Measurements from ENCODE around the gene CST9. TPM values are rescaled to one million over a fixed set of nuclear protein-coding genes. Genes with fewer than 3 reads are reported as not detected.

Gene CST9
- polyA plus RNA-seq, 1 donor (not counting 4 experiments of a cell fraction or from before 2014, with no cell fraction given), result not detected

DNA sequence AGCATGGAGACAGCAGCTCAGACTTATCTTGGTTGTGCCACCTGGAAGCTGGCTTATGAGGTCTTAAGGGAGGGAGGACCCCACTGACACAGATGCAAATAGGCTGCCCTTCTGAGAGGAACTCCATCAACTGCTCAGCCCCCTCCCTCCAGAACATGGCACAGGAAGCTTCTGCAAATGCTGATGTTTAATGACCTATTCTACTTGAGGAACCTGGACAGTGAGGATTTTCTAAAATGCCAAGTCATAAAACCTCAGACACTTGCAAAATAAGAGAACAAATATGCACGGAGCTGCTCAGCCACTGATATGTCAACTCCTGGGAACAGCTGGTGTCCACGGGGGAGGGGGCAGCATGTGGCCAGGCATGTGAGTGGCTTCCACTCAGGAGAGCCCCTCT is 3.5 kb downstream of the CST9 start:
- no peaks in the 10 kb centered on the region for H3K27me3 ChIP-seq (ENCODE audit: control insufficient read depth, extremely low read depth, insufficient read depth, low read length)
- H3K9me1 ChIP-seq (ENCODE audit: control insufficient read depth, extremely low read depth, insufficient read depth, low read length), result no peaks in the 10 kb centered on the region
- H3K27ac ChIP-seq (ENCODE audit: control insufficient read depth, insufficient read depth, low read length), result no peak overlapping the region
- H3K4me2 ChIP-seq (ENCODE audit: control insufficient read depth, extremely low read depth, insufficient read depth, low read depth, low read length), result no peak overlapping the region
- H3K9ac ChIP-seq (ENCODE audit: control insufficient read depth, extremely low read depth, insufficient read depth, low read length), result no peak overlapping the region
- no peaks in the 10 kb centered on the region for H3K4me1 ChIP-seq (ENCODE audit: control insufficient read depth, extremely low read depth, insufficient read depth, low read length)
- TF ChIP-seq EZH2 (IDR thresholded peaks at IDR 0.05; ENCODE audit: low read length), result no peak
- TF ChIP-seq, protein P1, sequence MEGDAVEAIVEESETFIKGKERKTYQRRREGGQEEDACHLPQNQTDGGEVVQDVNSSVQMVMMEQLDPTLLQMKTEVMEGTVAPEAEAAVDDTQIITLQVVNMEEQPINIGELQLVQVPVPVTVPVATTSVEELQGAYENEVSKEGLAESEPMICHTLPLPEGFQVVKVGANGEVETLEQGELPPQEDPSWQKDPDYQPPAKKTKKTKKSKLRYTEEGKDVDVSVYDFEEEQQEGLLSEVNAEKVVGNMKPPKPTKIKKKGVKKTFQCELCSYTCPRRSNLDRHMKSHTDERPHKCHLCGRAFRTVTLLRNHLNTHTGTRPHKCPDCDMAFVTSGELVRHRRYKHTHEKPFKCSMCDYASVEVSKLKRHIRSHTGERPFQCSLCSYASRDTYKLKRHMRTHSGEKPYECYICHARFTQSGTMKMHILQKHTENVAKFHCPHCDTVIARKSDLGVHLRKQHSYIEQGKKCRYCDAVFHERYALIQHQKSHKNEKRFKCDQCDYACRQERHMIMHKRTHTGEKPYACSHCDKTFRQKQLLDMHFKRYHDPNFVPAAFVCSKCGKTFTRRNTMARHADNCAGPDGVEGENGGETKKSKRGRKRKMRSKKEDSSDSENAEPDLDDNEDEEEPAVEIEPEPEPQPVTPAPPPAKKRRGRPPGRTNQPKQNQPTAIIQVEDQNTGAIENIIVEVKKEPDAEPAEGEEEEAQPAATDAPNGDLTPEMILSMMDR (optimal IDR thresholded peaks at IDR 0.05 in 1 of 3, IDR thresholded peaks at IDR 0.05 in 1 of 3, conservative IDR thresholded peaks at IDR 0.05 in 1 of 3; ENCODE audit: extremely low read depth in 1 of 3, insufficient read depth in 2 of 3, low read length in 3 of 3), result no peak
- H3K79me2 ChIP-seq (ENCODE audit: control insufficient read depth, insufficient read depth, low read length), result no peaks in the 10 kb centered on the region
- dilution Hi-C loops (cut with MboI; ENCODE audit: extremely low pct_ligation_motif_present, low sequenced_read_pairs), result loop anchor here (25.0 kb wide), 1 partner anchor 190 kb away; the partner anchor contains the start of gene NAPB
- no peak for DNase-seq (ENCODE audit: low read depth, low spot score)
- no peak for FAIRE-seq
- H4K20me1 ChIP-seq (ENCODE audit: control insufficient read depth, extremely low read depth, insufficient read depth, low read length), result no peaks in the 10 kb centered on the region
- H3K36me3 ChIP-seq (ENCODE audit: control insufficient read depth in 2 of 2, extremely low read depth in 1 of 2, insufficient read depth in 2 of 2, low read length in 2 of 2), result no peaks in the 10 kb centered on the region
- no peak overlapping the region for H2AFZ ChIP-seq (ENCODE audit: control insufficient read depth, low read length)
- H3K9me3 ChIP-seq (ENCODE audit: control insufficient read depth, low read depth, low read length), result no peaks in the 10 kb centered on the region
- H3K4me3 ChIP-seq (ENCODE audit: control insufficient read depth in 2 of 3, extremely low read depth in 1 of 3, insufficient read depth in 2 of 3, low read depth in 1 of 3, low read length in 3 of 3), result no peak overlapping the region

DNA sequence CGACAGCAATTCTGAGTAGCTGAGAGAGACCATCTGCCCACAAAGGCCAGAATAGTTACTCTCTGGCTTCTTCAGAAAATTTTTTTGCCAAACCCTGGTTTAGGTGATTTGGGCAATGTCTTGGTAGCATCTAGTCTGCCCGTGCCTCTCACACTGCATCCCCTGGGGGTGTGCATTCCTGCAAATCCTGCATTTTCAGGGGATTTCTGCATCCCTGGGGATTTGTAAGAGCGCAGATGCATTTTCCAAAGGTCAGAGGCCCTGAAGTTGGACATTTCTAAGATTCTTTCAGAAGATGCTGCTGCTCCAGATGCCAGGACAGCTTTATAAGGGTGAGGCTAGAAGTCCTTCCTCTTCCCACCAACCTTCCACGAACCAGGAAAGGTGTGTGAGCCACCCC is 4.0 kb downstream of the CST9 start:
- H3K79me2 ChIP-seq (ENCODE audit: control insufficient read depth, insufficient read depth, low read length), result no peaks in the 10 kb centered on the region
- no peak overlapping the region for H3K4me2 ChIP-seq (ENCODE audit: control insufficient read depth, extremely low read depth, insufficient read depth, low read depth, low read length)
- no peaks in the 10 kb centered on the region for H3K4me1 ChIP-seq (ENCODE audit: control insufficient read depth, extremely low read depth, insufficient read depth, low read length)
- DNase-seq (ENCODE audit: low read depth, low spot score) (no peak), FAIRE-seq (no peak)
- no peaks in the 10 kb centered on the region for H4K20me1 ChIP-seq (ENCODE audit: control insufficient read depth, extremely low read depth, insufficient read depth, low read length)
- H3K9me3 ChIP-seq (ENCODE audit: control insufficient read depth, low read depth, low read length), result no peaks in the 10 kb centered on the region
- no peaks in the 10 kb centered on the region for H3K9me1 ChIP-seq (ENCODE audit: control insufficient read depth, extremely low read depth, insufficient read depth, low read length)
- no peak for TF ChIP-seq EZH2 (IDR thresholded peaks at IDR 0.05; ENCODE audit: low read length)
- TF ChIP-seq, protein P1 (optimal IDR thresholded peaks at IDR 0.05 in 1 of 3, IDR thresholded peaks at IDR 0.05 in 1 of 3, conservative IDR thresholded peaks at IDR 0.05 in 1 of 3; ENCODE audit: extremely low read depth in 1 of 3, insufficient read depth in 2 of 3, low read length in 3 of 3), result no peak
- no peak overlapping the region for H3K4me3 ChIP-seq (ENCODE audit: control insufficient read depth in 2 of 3, extremely low read depth in 1 of 3, insufficient read depth in 2 of 3, low read depth in 1 of 3, low read length in 3 of 3)
- dilution Hi-C loops (cut with MboI; ENCODE audit: extremely low pct_ligation_motif_present, low sequenced_read_pairs), result loop anchor here (25.0 kb wide), 1 partner anchor 189 kb away; the partner anchor contains the start of gene NAPB
- no peak overlapping the region for H3K9ac ChIP-seq (ENCODE audit: control insufficient read depth, extremely low read depth, insufficient read depth, low read length)
- H3K27ac ChIP-seq (ENCODE audit: control insufficient read depth, insufficient read depth, low read length), result no peak overlapping the region
- H3K27me3 ChIP-seq (ENCODE audit: control insufficient read depth, extremely low read depth, insufficient read depth, low read length), result no peaks in the 10 kb centered on the region
- H2AFZ ChIP-seq (ENCODE audit: control insufficient read depth, low read length), result no peak overlapping the region
- H3K36me3 ChIP-seq (ENCODE audit: control insufficient read depth in 2 of 2, extremely low read depth in 1 of 2, insufficient read depth in 2 of 2, low read length in 2 of 2), result no peaks in the 10 kb centered on the region
